Measurements from ENCODE around the gene SSBP1.
"Not testable (repeated sequence)": the region's sequence is repeated elsewhere in the genome, so short reads cannot be mapped to it uniquely, and the experiment has no call there.

SSBP1 gene

DNA sequence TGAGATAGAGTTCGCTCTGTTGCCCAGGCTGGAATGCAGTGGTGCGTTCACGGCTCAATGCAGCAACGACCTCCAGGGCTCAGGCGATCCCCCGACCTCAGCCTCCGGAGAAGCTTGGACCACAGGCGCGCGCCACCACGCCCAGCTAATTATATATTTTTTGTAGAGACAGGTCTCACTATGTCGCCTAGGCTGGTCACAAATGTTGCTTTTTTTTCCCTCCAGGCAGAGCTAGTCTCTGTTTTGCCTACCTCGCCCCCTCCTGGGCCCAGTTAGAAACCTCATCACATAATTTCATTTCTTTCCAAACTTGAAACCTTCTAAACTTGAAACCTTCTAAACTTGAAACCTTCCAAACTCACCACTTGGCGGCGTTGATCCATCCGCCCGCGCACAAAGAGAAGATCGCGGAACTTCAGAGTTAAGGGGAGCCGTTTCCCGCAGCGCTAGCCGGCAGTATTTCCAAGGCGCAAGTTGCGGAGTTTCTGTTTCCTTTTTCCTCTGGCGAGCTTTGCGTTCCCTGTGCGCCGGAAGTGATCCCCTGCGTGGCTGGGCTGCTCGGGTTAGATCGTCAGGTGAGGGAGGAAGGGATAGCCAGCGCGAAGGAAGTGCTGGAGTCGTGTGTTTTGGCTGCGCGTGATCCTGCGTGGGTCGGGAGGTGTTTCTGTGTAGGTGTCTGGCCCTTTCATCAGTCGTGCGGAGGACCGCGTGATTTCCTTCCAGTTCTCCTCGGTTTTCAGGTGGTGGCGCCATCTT, at the start of gene SSBP1:
Gene SSBP1 (plus strand): TSS at position 523 of the 756 bp plus-strand sequence. CDS start 809 bp downstream, outside the sequence.
- peak; percentile 88 for DNase-seq

- not testable (repeated sequence) for DNase-seq
Observed at GRCh38 chr7:141689072-141689825, 48.9 kb upstream of the SSBP1 start.

DNA sequence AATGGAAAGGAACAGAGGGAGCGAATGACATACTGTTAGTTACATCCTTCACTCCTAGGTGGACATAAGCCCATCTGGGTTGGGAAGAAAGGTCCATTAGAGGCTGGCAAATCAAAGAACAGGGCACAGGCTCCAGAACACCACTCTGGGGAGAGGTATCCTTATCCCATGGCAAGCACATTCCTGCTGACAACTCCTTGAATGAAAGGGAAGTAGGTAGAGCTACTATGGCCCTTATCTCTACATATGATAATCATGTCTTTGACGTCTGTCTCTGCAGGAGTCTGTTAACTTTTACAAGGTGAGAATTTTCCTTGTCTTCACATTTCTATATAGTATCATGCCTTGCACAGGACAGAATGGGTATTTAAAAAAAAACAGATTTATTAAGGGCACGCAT, 46.6 kb upstream of the SSBP1 start:
- no peak for DNase-seq

DNA sequence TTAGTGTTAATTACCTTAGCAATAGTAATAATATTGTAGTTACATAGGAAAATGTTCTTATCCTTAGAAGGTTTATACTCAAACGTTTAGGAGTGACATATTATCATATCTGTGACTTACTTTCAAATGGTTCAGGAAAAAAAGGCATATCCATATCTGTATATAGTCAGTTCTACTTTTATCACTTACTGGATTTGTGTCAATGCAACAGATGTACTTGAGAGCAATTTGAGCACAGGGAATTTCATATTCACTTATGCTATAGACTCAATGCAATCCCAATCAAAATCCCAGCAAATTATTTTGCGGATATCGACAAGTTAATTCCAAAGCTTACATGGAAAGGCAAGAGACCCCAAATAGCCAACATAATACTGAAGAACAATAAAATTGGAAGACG, 46.2 kb upstream of the SSBP1 start:
- no peak for DNase-seq

- no peak for DNase-seq
Observed at GRCh38 chr7:141693082-141693481, 45.1 kb upstream of the SSBP1 start.

DNA sequence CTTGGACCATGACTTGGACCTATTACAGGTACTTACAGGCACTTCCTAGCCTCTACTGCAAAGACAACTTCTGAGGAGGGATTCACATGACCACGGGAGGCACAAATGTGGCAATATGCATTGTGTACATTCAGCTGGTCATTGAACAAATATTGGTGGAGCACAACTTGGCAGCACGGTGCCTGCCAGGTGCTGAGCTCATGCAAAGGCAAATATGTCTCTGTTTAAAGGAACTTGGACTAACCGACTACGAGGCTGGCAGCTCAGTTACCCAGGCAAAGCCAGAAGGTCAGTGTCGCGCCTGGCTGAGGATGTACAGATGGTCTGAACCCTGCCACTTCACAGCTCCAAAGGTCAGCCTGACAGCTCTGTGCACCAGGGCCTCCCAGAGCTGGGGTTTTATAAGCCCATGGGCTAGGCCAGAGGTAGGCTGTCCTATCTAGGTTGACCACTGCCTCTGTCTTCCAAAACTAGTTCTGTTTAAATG, 42.3 kb upstream of the SSBP1 start:
- DNase-seq = no peak

DNA sequence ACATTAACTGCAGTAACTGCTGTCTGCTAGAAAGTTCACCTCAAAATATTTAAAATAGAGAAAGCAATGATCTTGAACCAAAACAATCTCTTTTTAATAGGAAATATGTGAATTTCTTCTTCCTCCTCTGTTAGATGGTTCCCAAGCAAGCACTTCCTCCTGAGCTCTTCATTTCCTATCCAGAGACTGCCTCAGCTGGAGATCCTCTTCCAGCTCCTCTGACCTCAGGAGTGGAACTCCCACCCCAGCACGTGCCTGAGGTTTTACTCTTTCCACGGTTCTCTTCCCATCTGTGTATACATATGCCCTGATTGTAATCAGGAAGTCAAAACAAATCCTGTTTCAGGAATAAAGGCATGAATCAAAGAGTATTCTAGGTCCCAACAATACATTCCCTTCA, 41.8 kb upstream of the SSBP1 start:
- no peak for DNase-seq

GRCh38 chr7:141697211-141697871, 40.8 kb upstream of the SSBP1 start:
- no peak for DNase-seq

DNA sequence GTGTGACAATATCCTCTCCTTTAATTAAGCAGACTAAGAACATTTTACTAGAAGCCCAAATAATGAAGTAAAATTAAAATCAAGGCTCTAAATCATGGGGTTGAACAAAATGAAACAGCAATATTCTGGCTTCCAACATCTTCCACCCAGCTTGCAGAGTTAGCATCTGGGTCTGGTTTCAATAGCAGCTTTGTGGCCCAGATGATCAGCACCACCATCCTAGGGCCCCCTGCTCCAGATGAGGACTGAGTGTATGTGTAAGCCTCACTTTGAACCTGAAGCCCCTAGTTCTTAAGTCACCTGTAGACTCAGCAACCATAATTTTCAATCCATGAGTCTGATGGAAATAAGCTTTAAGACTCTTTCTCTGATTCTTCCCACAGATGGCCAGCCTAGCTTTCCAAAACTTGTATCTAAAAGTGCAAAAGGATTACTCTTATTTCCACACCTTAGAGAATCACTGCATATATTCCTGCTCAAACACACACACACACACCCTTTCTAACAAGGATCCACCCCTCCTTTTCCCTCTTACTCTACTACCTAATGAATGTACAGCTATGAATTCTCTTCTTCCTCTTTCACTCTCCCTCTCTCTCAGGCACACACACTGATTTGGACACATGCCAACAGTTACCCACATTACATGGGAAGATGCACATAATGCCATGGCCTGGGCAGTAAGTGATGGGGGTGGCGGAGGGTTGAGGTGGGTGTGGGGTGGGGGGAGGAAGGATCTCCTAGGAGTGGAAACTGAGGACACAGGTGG, 39.7 kb upstream of the SSBP1 start:
- no peak for DNase-seq

DNA sequence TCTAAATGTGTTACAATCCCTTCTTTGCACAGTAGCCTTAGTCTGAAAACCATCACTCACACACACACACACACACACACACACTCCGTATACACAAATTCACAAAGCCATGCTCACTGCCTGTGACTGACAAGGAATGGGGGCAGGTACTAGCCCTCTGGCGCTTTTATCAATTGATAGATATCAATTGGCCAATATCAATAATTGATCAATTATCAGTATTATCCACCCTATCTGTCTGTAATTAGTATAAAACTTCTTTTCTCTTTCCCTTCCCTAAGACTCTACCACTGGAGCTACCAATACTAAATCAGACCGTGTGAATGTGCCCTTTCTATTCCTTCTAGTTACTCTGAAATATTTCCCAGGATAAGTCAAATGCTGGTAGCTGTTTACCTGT, 38.3 kb upstream of the SSBP1 start:
- DNase-seq = no peak

GRCh38 chr7:141700296-141700847, 37.8 kb upstream of the SSBP1 start:
- DNase-seq = no peak

DNA sequence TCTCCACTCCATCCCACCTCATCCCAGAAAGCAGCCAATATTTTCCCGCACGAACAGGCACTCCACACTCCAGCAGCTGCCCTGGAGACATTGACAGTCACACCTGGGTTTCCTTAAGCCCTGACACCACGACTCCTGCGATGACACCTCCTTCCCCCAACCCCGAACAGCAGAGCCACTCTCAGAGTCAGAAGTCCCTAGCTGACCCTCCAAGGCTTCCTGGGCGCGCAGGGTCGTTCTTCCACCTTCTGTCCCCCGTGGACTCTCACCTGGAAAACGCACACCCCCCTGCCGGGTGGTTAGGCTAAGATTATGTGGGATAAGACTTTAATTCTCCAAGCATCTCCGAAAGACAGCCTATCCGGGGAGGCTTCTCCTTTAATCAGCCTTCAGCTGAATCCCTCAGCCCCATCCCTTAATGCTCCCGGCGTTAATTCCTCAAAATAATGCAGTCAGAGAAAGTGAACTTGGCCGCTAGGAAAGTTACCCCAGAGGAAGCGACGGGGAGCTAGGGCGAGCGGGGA, 37.2 kb upstream of the SSBP1 start:
- DNase-seq = no peak

DNA sequence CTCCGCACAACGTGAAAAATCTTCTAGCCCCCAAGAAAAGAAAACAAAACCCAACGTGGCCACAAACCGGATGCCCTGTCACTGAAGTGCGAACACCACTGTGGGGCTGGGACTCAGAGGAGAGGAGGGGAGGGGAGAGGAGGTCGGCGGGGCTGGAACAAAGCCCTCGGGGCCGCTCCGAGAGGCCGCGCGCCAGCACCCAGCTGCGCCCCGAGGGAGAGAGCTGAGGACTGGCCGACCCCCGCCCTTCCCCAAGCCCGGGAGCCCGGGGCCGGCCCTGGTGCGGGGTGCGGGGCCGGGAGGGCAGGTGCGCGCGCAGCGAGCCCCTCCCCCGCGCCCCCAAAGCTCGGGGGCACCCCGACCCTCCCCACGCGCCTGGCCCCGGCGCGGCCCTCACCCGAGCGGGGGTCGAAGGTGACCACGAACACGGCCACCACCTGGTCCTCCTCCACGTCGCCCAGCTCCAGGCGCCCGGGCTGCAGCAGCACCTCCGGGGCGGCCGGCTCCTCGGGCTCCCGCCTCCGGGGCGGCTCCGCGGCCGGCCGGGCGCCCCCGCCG, 36.6 kb upstream of the SSBP1 start:
- DNase-seq = peak; percentile 53

GRCh38 chr7:141702047-141702567, 36.1 kb upstream of the SSBP1 start, which contains the start of gene DENND11:
Gene DENND11 (minus strand): TSS chr7:141702166. CDS start chr7:141702153, 13 bp downstream.
- DNase-seq = peak; percentile 36

GRCh38 chr7:141702892-141703291, 35.3 kb upstream of the SSBP1 start:
- DNase-seq = no peak

GRCh38 chr7:141704112-141704511, 34.0 kb upstream of the SSBP1 start:
- no peak for DNase-seq

GRCh38 chr7:141704741-141705140, 33.4 kb upstream of the SSBP1 start:
- DNase-seq = no peak

DNA sequence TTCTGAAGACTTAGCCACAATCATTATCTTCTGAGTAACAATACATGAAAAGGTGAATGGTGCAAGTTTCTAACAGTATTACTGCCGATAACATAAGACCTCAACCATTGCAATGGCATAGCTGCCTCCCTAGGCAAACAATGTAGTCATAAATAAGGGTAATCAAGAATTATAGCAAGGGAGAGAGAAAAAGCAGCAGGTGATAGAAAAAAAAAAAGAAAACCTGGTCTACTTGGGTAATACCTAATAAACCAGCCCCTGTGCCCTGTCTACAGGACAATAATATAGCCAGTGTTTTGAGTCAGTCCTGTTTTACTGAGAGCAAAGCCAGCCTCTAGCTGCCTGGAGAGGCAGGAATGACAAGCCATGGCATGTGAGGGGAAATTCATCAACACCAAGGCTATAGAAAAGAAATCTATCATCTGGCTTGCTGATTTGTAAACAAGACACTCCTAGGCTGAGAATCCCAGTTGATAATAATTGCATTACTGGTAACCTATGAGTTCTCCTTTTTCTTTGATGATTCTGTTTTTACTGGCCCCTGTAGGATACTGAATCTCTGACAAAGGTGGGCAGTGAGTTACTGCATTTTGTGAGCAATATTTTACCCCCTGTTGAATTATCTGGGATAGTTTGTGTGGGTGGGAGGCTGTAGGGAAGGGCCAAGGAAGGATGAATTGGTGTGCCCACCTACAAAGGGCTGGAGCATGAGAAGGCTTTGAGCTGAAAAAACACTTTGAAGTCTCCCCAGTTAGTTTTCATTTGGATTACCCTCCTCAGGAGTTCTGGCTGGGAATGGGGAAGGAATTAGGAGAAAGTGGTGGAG, 31.7 kb upstream of the SSBP1 start:
- DNase-seq = no peak

DNA sequence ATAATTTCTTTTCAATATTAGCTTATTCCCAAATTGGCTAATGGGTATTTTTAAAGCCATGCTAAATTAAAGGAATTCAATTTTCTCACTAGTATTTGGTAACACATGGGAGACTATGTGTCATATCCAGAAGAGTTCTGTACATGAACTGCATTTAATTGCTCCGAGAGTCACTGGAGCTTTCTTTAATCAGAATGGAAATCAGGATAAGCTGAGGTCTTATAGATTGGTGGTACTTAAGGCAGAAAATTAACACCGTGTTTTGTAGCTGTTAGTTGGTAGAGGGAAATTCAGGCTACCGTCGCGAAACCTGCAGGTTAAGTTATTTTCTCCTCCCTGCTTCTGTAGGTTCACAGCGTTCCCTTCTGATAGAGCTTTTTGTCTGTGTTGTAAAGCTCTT, 29.8 kb upstream of the SSBP1 start, which contains the start of gene WEE2:
Gene WEE2 (plus strand): TSS at position 3 of the 400 bp plus-strand sequence. CDS start 406 bp downstream, outside the sequence.
- DNase-seq = no peak

DNA sequence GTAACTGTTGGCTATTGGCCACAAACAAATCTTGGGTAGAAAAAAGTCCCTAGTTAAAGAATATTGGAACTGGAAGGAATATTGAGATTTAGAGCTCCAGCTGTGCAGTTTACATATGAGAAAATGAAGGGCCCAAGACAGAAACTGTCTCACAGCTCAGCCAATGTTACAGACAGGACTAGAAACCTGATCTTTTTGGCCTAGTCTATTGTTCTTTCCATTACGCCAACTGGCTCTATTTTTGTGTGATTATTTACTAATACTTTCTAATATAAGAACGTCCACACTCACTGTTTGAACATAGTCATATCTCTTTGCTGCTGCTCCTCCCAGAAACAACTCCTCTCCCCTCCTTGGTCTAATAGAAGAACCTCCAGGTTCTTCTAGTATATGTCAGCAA, 28.8 kb upstream of the SSBP1 start:
- DNase-seq = no peak

Measured in activated effector memory CD4-positive, alpha-beta T cell treated with Interleukin-2 at 50 U/mL for 16 hours (primary cell).